Stimulated activated CD4-positive, alpha-beta T cell treated with anti-CD3 and anti-CD28 coated beads, Interleukin-12 subunit alpha, Interleukin-12 subunit beta, amount 100 ng/mL, for 4 hours (primary cell): Measurements from ENCODE around the gene AMACR.

Experiments used
- DNase-seq: peaks from one replicate; pipeline ENCODE4 v3.0.0-alpha.2; 2020

AMACR gene

DNA sequence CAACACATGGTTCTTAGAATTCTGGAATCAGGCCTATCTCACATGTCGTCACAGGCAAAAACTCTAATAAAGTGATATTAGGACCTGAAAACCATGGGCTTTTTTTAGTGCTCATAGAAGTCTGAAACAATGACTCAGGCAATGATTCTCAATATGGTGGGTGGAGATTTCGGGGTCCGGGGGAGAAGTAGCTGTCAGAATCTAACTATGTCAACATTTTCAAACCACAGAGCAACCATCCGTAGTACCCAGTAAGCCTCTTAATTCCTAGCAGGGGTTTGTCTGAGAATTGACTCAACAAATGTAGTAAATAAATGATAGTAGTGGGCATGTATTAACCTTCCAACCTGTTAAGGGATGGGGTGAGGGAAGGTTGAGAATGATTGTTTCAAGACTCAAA is 2.6 kb downstream of the AMACR start:
- DNase-seq = no peak

DNA sequence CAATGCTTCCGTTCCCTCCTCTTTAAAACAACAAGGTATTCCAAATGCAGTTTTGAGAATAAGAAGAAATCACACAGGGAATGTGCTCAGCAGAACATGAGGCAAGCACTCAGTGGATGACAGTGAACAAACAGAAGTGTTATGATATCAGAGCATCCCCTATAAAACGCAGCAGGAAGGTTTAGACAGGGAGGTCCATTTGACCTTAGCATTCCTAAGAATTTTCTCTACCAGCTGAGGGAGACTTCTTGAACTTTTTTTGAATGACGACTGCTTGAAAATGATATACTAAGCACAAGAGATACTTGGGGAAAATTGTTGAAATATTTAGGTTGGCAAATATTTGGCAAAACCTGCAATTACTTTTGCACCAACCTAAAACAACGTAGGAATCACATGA is 3.9 kb downstream of the AMACR start:
- DNase-seq = no peak

DNA sequence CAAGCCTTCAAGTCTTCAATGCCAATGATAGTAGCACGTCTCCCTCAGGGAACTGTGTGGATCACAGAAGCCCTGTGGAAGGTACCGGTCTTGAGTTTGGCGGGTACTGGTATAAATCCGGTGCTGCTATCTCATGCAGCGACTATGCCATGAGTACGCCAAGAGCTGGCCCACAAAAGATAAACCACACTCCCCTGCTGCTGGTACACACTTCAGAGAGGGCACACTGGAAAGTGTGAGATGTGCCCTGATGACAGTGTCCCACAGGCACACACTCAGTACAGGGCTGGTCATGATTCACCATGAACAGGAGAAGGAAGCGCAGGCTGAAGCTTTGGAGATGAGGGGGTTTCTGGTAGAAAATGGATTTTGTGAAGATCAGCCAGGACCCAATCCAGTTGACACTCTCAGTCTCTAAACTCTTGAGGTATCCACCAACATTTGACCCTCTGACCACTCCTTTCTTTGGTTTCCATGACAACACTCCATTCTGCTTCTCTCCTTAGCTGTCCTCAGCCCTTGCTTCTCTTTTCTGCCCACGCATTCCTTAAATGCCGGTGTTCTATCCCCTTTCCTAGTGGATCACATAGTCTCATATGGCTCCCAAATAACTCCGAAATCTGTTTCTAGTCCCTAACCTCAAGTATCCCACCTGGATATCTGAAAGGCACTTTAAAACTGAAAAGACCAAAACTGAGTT is 5.1 kb downstream of the AMACR start:
- no peak for DNase-seq

DNA sequence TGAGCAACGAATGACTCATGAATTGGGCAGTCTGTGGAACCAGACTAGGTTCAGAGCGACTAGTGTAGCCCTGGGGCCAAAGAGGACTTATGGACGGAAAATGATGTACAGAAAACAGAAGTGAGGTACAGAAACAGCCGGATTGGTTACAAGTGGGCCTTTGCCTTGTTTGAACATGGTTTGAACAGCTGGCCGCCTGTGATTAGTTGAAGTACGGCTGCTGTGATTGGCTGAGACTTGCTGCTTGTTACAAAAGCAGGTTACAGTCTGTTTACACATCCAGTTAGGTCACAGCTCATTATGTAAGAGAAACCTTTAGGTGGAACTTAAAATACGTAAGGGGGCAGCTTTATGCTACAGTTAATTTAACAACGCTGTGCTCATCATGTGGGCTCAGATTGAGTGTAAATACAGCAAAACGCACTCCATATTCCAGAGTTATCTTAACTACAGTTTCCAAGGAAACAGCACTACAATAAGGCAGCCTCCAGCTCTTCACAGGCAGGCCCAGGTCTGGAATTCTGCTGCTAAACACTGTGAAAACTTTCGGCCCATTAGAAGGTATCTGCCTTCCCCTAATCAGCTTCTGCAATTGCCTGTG is 6.5 kb downstream of the AMACR start:
- DNase-seq = no peak

DNA sequence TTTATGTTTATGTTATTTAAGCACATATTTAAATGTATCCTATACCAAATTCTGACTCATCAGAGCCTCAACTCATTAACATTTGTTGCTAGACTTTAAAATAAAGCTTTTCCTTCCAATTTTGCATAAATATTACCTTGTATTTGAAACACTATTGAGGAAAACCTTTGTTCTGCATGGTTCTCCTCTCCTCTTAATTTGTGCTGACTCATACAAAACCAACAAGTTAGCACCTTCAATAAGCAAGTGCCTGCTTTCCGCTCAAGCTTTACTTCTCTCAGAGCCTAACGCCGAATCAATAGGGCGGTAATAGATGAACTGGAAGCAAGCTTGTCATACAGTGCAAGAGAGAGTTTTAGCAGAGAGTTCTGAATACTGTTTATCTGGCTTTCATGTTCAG is 7.9 kb downstream of the AMACR start:
- DNase-seq = no peak

DNA sequence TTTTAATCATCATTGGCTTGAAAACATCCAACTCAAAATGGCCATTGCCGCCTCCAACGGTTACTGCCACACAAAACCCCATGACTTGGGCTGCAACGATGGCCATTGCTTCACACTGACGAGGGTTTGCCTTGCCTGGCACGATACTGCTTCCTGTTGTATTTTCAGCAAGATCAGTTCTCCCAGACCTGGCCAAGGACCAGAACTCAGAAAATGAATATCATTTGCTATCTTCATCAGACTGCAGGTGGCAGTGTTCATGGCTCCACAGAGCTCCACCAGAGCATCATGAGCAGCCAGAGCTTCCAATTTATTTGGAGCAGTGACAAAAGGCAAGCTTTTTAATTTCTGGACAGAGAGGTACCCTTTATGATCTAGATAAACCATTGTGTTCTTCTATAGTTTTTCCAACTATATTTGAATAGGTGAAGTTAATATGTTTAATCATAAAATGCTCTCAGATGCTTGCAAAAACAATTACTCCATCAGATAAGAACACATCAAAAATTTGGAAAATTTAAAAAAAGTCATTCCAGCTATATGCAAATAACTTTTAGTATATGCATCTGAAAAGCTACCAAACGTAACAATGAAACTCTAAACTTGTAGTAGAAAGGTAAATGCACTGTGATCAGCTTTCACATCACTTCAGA is 10.4 kb downstream of the AMACR start:
- DNase-seq = no peak

DNA sequence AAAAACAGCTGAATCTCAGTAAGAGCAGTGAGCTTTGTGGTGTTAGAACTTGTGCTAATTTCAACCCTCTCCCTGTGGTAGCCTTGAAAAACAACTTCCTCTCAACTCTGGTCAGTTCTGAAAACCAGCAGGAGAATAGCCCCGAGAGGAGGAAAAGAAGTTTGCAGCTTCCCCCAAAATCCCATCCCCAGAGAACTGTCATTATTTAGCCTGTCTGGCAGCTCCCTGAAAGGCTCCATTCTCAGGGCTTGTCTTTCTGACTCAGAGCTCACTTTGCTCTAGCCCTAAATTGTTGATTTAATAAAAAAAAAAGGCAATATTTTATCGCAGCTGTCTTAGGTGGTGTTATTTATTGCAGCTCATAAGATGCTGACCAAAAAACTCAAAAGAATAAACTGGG is 12.0 kb downstream of the AMACR start:
- DNase-seq = no peak

DNA sequence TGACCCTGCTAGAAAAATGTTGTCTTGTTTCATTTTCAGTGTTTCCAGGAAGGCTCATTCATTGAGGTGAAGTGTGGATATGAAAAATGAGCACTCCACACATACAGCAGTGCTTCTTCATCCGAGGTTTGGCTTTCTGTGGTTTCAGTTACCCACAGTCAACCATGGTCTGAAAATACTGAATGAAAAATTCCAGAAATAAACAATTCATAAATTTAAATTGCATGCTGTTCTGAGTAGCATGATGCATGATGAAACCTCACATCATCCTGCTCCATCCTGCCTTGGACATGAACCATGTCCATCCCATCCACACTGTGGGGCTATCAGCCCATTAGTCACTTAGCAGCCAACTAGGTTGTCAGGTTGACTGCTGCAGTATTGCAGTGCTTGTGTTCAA is 13.0 kb downstream of the AMACR start:
- DNase-seq = no peak

DNA sequence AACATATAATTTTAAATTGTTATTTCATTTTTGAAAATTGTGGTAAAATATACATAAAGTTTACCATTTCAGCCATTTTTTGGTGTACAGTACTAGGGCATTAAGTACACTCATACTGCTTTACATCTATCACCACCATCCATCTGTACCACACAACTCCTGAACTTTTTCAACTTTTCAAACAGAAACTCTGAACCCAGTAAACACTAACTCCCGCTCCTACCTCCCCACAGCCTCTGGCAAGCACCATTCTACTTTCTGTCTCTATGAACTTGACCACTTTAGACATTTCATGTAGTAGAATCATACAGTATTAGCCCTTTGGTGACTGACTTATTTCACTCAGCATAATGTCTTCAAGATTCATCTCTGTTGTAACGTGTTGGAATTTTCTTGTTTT is 15.0 kb downstream of the AMACR start:
- no peak for DNase-seq

DNA sequence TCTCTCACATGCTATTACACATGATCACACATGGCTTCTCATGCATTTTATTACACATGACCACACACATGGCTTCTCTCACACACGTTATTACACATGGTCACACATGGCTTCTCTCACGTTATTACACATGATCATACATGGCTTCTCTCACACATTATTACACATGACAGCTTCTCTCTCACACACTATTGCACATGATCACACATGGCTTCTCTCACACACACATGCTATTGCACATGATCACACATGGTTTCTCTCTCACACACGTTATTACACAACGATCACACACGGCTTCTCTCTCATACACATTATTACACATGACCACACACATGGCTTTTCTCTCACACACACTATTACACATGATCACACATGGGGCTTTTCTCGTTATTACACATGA is 22.4 kb downstream of the AMACR start:
- DNase-seq = no peak

DNA sequence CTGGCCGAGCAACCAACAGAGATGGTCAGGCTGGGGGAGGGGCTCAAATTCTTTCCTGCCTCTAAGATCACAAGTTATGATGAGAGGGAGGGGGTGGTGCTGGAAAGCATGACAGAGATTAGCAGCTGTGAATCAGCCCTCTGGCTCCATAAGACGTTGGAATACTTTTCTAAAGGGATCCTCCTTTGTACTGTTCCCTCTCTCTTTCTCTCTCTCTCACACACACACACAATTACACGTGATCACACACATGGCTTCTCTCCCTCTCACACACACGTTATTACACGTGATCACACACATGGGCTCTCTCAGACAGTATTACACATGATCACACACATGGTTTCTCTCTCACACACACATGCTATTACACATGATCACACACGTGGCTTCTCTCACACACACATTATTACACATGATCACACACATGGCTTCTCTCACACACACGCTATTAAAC is 23.2 kb downstream of the AMACR start, which contains the start of gene SLC45A2:
Gene SLC45A2 (minus strand): TSS at position 23 of the 454 bp plus-strand sequence. CDS start 110 bp downstream, outside the sequence.
- no peak for DNase-seq

DNA sequence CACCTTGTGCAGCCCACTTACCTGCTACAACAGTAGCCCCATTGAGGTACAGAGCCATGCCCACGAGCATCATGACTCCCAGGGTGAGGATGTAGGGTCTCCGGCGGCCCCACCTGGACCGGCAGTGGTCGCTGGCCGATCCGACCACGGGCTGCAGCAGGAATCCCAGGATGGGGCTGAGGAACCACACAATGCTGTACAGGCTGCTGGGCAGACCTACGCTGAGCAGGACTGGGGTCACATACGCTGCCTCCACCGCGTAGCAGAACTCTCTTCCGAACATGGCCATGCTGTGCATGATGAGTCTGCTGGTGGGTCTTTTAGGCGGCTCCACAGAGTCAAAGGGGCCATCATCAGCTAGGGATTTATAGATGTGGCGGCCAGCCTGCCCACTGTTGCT is 23.7 kb downstream of the AMACR start:
- DNase-seq = no peak

DNA sequence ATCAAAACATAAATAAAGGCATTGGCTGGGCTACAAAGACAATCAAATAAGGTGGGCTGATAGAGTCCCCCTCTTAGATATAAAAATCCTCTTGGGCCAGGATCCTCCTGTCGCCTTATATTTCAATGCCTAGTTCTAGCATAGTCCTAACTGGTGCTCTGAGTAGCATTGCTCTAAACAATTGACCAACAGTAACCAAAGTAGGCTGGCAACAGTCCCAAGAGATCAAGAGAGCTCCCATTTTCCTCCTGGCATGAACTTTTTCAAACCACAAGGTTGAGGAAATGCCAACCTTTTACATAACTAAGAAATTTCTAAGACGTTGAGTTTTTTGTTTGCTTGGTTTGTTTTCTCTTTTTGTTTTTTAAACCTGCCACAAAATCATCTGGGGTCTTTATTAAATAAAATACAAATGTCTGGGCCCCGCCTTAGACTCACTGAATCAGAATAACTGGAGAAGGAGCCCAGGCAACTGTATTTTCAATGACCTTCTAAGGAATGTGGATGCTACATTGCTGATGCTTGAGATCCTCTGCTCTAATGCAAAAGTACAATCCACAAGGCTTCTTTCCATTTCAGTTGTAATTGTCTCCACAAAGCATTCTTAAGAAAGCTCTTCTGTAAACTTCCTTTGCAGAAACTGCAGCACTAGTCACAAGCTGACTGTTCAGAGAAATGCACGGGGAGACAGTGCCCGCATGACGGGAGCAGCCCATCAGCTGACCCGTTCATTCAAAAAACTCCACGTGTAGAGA is 26.3 kb downstream of the AMACR start:
- no peak for DNase-seq

DNA sequence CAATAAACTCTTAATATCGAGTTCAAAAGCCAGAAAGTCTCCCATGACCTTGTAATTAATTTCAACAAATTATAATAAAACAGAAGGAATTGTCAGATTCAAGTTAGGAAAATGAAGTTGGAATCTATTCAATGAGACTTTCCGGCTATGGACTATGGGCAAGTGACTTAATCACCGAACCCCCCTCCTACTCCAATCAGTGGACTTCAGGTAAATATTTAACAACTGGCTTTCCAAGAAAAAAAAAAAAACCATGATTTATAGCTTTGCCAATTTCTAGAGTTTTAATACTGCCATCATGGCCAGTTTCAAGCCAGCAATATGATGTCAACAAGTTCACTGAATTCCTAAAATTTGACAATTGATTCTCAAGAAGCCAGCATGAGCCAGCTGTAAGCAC is 27.8 kb downstream of the AMACR start:
- DNase-seq = no peak

DNA sequence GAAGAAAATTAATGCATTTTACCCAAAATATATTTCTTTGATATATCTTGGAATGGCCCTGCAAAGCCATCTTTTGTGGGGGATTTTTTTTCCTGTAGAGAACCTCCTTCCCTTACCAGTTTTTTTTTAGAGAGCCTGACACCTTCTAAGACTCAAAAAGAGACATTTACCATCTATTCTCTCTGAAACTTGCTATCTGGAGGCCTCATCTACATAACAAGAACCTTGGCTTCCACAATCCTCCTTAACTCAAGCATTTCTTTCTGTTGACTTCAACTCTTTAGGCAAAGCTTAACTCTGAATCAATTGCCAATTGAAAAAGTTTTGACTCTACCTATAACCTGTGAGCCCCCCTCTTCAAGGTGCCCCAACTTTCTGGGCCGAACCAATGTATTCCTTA is 29.5 kb downstream of the AMACR start:
- DNase-seq = no peak

DNA sequence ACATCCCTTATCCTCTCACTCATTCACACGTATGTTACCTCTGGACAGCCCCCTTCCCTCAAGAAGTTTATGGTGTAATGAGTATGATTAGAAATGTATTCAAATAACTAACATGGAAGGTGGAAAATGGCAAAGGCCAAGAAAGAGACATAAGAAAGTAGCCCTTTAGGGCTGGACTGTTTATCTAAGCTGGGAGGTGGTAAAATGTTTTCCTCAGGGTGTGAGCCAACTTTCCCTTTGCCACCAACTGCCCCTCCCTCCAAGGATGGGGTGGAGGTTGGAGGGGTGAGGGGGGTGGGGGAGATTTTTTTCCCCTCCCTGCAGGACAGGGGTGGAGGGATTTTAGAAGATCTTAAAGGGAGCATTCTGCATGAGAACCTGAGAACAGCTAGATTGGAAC is 31.5 kb downstream of the AMACR start:
- no peak for DNase-seq

DNA sequence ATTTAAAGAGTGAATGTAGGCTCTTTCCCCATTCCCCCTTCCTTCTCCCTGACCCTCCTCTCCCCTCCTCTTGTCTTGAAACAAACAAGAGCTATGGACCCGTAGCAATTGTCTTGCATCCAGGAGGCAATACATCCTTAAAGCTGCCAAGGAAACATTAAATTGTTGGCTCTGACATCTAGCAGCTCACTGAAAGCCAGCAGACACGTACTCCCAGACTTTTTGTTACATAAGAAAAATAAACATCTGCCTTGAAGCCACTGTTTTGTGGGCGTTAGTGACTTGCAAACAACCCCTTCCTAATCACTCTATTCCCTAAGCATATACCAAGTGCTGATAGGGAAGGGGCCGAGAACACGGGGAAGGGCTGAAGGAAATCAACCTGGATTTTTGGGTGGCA is 32.0 kb downstream of the AMACR start:
- no peak for DNase-seq

DNA sequence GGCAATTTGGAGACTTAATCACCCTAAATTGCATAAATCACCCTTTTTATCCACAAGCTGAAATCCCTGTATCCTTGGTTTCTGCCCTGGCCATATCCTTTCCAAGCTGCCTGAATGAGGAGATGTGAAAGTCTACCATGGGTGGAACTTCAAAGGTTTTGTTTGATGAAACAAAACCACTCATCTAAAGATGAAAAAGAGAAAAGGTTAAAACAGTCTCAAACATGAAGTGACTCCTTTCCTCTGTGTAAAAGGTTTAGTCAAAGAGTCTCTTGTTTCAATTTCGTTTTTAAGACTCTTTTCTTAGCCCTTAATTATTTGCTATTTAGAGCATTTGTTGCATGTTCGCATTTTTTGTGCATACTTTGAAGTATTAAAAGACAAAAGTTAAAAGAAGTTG is 34.6 kb downstream of the AMACR start:
- DNase-seq = no peak

DNA sequence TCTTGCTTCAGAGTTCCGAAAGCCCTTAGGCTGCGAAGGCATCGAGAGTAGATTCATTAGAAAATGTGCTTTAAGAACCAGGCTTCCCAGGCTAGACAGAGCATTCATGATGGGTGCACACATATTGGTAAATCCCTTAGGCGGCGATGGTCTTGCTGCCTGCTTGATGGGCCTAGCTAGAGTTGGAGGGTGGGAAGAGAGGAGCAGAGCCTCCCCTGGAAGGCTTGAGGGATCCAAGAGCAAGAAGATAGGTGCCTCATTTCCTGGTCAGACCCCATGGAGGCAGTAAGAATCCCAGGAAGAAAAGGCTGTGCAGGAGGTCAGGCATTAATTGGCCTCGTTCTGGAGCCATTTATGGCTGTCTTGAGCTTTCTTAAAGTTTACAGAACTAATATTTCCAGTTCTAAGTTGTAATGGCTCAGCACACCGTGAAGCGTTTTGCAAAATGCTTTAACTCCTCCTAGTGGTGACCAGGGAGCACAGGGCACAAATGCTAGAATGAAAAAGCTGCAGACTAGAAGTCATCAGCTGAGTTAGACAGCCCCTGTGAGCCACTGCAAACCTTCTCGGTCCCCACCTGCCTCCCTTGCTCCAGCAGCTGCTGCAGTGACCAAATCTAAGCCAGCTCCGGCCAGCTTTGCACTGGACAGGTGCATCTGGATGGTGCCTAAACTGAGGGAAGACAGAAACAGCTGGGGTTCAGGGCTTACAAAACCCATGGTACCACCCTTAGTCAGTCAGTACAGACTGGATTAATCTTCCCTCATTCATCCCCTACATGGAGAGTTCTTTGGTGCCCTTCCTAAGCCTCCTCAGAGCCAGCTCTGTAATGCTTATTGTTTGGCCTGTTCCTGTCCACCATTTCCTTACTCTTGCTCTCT is 38.0 kb downstream of the AMACR start:
- DNase-seq = no peak

DNA sequence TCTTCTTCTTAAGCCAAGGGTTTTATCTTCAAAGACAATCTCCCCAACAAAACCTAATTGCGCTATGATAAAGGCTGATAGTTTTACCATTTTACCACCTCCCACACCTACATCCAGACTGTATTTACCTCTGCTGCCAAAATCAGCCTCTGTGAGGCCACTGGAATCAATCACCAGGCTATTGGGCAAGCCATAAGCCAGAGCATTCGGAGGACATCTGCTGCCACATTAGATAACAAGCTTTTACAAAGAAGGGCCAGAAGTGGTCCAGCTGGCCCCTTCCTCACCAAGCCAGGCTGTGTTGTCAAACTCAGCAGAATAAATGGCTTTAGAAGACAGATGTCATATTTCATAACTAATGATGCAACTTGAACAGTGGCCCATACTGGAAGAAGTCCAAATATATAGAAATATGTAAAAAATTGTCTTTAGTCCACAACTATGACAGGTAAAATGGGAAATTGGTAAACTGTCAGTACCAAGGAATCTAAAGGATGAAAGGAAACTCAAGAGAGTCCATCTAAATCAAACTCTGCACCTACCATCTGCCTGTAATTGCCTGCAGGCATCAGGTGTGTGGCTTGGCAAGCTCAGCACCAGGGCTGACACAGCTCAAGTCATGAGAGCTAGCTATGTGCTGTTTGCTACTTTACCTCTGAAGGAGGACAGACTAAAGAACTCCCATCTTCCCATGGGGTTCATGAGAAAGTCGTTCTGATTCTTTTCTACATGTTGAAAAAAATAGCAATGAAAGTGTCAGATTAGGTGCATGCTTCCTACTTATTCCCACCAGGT is 39.4 kb downstream of the AMACR start:
- no peak for DNase-seq

DNA sequence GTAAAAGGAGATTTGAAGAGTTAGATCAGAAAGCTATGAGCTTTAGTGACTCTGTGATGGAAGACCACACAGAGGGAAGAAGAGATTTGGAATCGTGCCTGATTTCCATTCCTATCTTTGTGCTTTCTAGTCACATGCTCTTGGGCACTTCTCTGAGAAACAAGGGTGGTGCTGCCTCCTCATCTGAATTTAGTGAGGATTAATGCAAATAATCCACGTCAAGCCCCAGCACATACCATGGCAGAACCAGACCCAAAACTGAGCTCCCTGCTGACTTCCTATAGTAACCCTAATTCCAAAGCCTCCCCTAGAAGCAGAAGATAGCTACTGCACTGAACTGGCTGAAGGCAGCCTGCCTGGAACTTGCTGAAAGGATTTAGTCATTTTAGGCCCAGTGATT is 41.0 kb downstream of the AMACR start:
- DNase-seq = no peak
